HepG2 (cell line): ENCODE measurements around the gene OTOP2. TPM values are rescaled to one million over a fixed set of nuclear protein-coding genes. Genes with fewer than 3 reads are reported as not detected.
A peak's percentile ranks its signal among the peaks of the same experiment; 100 is the strongest.

Source experiments
- ATAC-seq: fragments of 200-7000 bp; cut with Tn5 transposase; 3 replicates; pipeline ENCODE4 v1.9.1; 2020; ENCODE audit warnings: mild to moderate bottlenecking, moderate library complexity
- BruUV-seq: library from RNA; stranded (reverse); fragments of 400-500 nt; replicated peaks from 2 replicates; lab custom pipeline; 2021; lab: Mats Ljungman, UMichigan
- CTCF ChIA-PET: fragments of 300-600 bp; formaldehyde crosslinking; extraction: SDS; loops from one replicate; lab custom pipeline; 2021; ENCODE audit warnings: low total read pairs, inconsistent platforms, low intra/inter-chr PET ratio; lab: Yijun Ruan, JAX
- POLR2A ChIA-PET: fragments of 350-600 bp; sonication (Branson Sonifier 250); formaldehyde crosslinking; loops from one replicate; lab custom pipeline; 2020; ENCODE audit warnings: antibody characterized with exemption, inconsistent platforms; lab: Yijun Ruan, JAX
- DNase-seq: peaks from one replicate; pipeline ENCODE4 v3.0.0-alpha.2; 2015; ENCODE audit warnings: low spot score
- FAIRE-seq: peaks from 3 replicates; lab custom pipeline; 2011; peaks lifted over from hg19 to GRCh38; lab: Jason Lieb, UNC
- H2AFZ ChIP-seq: one replicate; pipeline ENCODE4 v1.6.1; 2011; ENCODE audit warnings: low read length, inconsistent platforms
- H3K27ac ChIP-seq: fragments of 300-600 bp; 3 replicates; pipeline ENCODE4 v1.8.0; 2011; ENCODE audit warnings: mixed run types, mild to moderate bottlenecking, mixed read lengths, low read length, inconsistent platforms; ENCODE audit not compliant: insufficient read depth; ENCODE audit errors: extremely low read length
- H3K27me3 ChIP-seq, 2 experiments: fragments of 200-600 bp in 1 of 2; 2 replicates in 1 of 2; 3 replicates in 1 of 2; pipeline versions ENCODE4 v1.6.0 to v1.8.0; 2011; ENCODE audit warnings: low read length in 2 of 2, mild to moderate bottlenecking in 2 of 2, moderate library complexity in 2 of 2, inconsistent platforms in 1 of 2; ENCODE audit not compliant: insufficient read depth in 2 of 2, control insufficient read depth in 1 of 2
- H3K36me3 ChIP-seq, 2 experiments: fragments of 200-600 bp in 1 of 2; replicated peaks in 1 of 2; 2 replicates in 1 of 2; 3 replicates in 1 of 2; pipeline versions ENCODE4 v1.5.1 to v1.8.0; 2011; ENCODE audit warnings: low read length in 2 of 2, inconsistent platforms in 1 of 2; ENCODE audit not compliant: insufficient read depth in 2 of 2, control insufficient read depth in 1 of 2
- H3K4me1 ChIP-seq: 2 replicates; pipeline ENCODE4 v1.5.1; 2012; ENCODE audit warnings: low read length, inconsistent platforms; ENCODE audit not compliant: insufficient read depth
- H3K4me2 ChIP-seq: 2 replicates; pipeline ENCODE4 v1.6.0; 2011; ENCODE audit warnings: low read depth, low read length, inconsistent platforms
- H3K4me3 ChIP-seq, 3 experiments: fragments of 200-600 bp in 1 of 3; sonication (generic), shearing (Covaris generic) in 1 of 3; replicated peaks in 1 of 3; 2 replicates each; pipeline ENCODE4 v1.5.1; 2011 to 2016; ENCODE audit warnings: low read length in 3 of 3, inconsistent platforms in 2 of 3, low read depth in 2 of 3, mild to moderate bottlenecking in 2 of 3, control low read depth in 1 of 3, mixed read lengths in 1 of 3; ENCODE audit not compliant: insufficient read depth in 1 of 3
- H3K79me2 ChIP-seq: one replicate; pipeline ENCODE4 v1.6.1; 2011; ENCODE audit warnings: low read length, inconsistent platforms; ENCODE audit not compliant: insufficient read depth
- H3K9ac ChIP-seq: 2 replicates; pipeline ENCODE4 v1.6.0; 2011; ENCODE audit warnings: mild to moderate bottlenecking, low read depth, low read length, inconsistent platforms; ENCODE audit not compliant: insufficient read depth
- H3K9me3 ChIP-seq: 2 replicates; pipeline ENCODE4 v1.5.1; 2012; ENCODE audit warnings: mild to moderate bottlenecking, low read length
- H4K20me1 ChIP-seq: 2 replicates; pipeline ENCODE4 v1.6.0; 2011; ENCODE audit warnings: inconsistent platforms, mild to moderate bottlenecking, low read length, moderate library complexity; ENCODE audit not compliant: insufficient read depth
- MIER2 ChIP-seq: IDR thresholded peaks from 2 replicates; pipeline ENCODE4 v1.6.1; 2016; ENCODE audit warnings: missing biosample characterization, missing genetic modification reagents
- whole genome bisulfite sequencing: methylation state at CpG from one replicate; pipeline ENCODE4 v1.1.6; 2017; ENCODE audit warnings: low lambda C conversion rate; 5-methylcytosine and 5-hydroxymethylcytosine counted together
- in situ Hi-C: cut with HindIII; loops from 2 replicates; pipeline ENCODE4 v1.10.0; 2017; ENCODE audit warnings: low pct_unique_long_range_greater_than_20kb; ENCODE audit not compliant: extremely low pct_ligation_motif_present
- intact Hi-C: fragments of 100-400 bp; cut with micrococcal nuclease; formaldehyde crosslinking; loops from one replicate; pipeline ENCODE4 v1.10.0; 2022; ENCODE audit not compliant: unreplicated experiment
- polyA plus RNA-seq, 8 experiments: library from polyadenylated mRNA; depleted of rRNA in 3 of 8; stranded (reverse) in 7 of 8; unstranded in 1 of 8; fragments of >200 nt; fragmentation: Illumina TruSeq in 4 of 8; extraction: Trizol in 4 of 8; gene quantifications; 2 replicates each; pipeline versions ENCODE4 v1.2.1 to v1.2.3, GENCODE V29; 2011 to 2016; ENCODE audit warnings: low read depth in 4 of 8, missing spikeins in 1 of 8, mixed read lengths in 1 of 8; ENCODE audit not compliant: insufficient read depth in 1 of 8
- total RNA-seq, 5 experiments: library from RNA; depleted of rRNA; stranded (reverse); fragments of >200 nt; fragmentation: Illumina TruSeq; extraction: Trizol; gene quantifications; 2 replicates each; pipeline ENCODE4 v1.2.3, GENCODE V29; 2016; ENCODE audit warnings: low read depth in 1 of 5
- TF ChIP-seq, protein P1 (sequence below): fragments of 450-650 bp; IDR thresholded peaks from 2 replicates; pipeline ENCODE4 v1.6.1; 2016
- TF ChIP-seq, protein P2 (sequence below), 2 experiments: sonication (generic) in 1 of 2; formaldehyde crosslinking in 1 of 2; IDR thresholded peaks; 2 replicates each; pipeline versions ENCODE4 v1.5.1 to v1.6.1; 2011 to 2020; ENCODE audit warnings: borderline replicate concordance in 1 of 2, low read depth in 1 of 2, low read length in 1 of 2, mild to moderate bottlenecking in 1 of 2, missing genetic modification reagents in 1 of 2, moderate library complexity in 1 of 2

OTOP2 gene
- total and polyA plus RNA-seq, 2 of the 13 experiments (the other 11 are each of a cell fraction or from before 2014, with no cell fraction given) = not detected

DNA sequence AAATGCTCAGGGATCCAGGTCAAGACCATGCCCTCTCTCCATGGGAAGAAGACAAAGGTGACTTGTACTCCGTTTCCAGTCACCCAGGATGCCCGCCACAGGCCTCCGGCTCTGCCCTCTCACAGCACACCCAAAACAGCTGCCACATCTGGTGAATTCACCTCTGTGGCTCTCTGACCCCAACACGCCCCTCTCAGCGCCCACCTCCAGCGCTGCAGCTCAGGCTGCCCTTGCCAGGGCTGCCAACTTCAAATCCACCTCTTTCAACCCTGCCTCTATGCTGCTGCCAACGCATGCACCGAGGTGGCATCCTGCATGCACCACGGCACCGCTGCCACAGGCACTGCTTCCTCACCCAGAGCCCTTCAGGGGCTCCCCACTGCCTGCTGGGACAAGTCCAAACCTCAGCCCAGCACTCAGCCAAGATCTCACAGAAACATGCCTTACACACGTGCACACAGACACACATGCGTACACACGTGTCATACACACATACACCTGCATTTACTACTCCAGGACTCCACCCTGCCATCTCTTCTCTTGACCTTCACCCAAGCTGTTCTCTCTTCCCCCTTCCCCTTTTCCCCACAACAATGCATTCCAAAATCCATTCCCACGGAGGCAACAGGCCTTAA lies 41.0 kb downstream of the OTOP2 start:
- Histone ChIP-seq H3K9ac (no peak overlapping the region), H4K20me1 (no peaks in the 10 kb centered on the region), H3K27me3 (peaks cover under 1 to 3% of the 10 kb centered on the region in 2 experiments; a peak in 4 of 5 replicates), H3K4me2 (no peak overlapping the region), H3K27ac (no peak overlapping the region), H2AFZ (no peak overlapping the region), H3K36me3 (no peaks in the 10 kb centered on the region), H3K4me1 (peaks cover 17% of the 10 kb centered on the region), H3K4me3 (no peak overlapping the region)
- POLR2A ChIA-PET = interaction anchor here (5.2 kb wide), 1 partner anchor 46 kb away, joined by 94 read pairs; the partner anchor contains the start of gene MRPL58
- FAIRE-seq = no peak
- 42% methylated on average over 14 of the region's 14 CpGs for WGBS
- no TSS peak for BruUV-seq
- in situ Hi-C loops = loop anchor here (5.0 to 10.0 kb wide), 2 partner anchors 42 to 450 kb away; no protein-coding TSS in a partner anchor
- intact Hi-C loops = loop anchor here (5.0 kb wide), 1 partner anchor 173 kb away; no protein-coding TSS in a partner anchor
- no peak for DNase-seq
- TF ChIP-seq, protein P1, sequence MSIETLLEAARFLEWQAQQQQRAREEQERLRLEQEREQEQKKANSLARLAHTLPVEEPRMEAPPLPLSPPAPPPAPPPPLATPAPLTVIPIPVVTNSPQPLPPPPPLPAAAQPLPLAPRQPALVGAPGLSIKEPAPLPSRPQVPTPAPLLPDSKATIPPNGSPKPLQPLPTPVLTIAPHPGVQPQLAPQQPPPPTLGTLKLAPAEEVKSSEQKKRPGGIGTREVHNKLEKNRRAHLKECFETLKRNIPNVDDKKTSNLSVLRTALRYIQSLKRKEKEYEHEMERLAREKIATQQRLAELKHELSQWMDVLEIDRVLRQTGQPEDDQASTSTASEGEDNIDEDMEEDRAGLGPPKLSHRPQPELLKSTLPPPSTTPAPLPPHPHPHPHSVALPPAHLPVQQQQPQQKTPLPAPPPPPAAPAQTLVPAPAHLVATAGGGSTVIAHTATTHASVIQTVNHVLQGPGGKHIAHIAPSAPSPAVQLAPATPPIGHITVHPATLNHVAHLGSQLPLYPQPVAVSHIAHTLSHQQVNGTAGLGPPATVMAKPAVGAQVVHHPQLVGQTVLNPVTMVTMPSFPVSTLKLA = peak; percentile 95
- TF ChIP-seq, protein P2, sequence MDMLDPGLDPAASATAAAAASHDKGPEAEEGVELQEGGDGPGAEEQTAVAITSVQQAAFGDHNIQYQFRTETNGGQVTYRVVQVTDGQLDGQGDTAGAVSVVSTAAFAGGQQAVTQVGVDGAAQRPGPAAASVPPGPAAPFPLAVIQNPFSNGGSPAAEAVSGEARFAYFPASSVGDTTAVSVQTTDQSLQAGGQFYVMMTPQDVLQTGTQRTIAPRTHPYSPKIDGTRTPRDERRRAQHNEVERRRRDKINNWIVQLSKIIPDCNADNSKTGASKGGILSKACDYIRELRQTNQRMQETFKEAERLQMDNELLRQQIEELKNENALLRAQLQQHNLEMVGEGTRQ (IDR thresholded peaks at IDR 0.05; ENCODE audit: low read depth, low read length) = 0 out of 2 replicates have a peak, but pooled peaks have one; percentile 2
- TF ChIP-seq, protein P2 (CRISPR knock-in tag; IDR thresholded peaks at IDR 0.05; ENCODE audit: borderline replicate concordance) = no peak
- TF ChIP-seq MIER2 (CRISPR knock-in tag) = no peak
- TF ChIP-seq, all 625 proteins: peak for 2
- H3K79me2 ChIP-seq = no peaks in the 10 kb centered on the region
- CTCF ChIA-PET = no interaction called here
- no peak for ATAC-seq
- no peaks in the 10 kb centered on the region for H3K9me3 ChIP-seq
